Endothelial cell of umbilical vein (primary cell): ENCODE measurements around the gene TAS1R1.

Experiments
- EZH2 ChIP-seq: IDR thresholded peaks from 2 replicates; pipeline ENCODE4 v1.6.1; 2012; ENCODE audit warnings: borderline replicate concordance, low read depth, mild to moderate bottlenecking, moderate library complexity, low read length, inconsistent platforms; ENCODE audit not compliant: severe bottlenecking
- POLR2AphosphoS5 ChIP-seq: IDR thresholded peaks from 2 replicates; pipeline ENCODE4 v1.6.1; 2012; ENCODE audit warnings: low read depth, mild to moderate bottlenecking, control low read depth, low read length, moderate library complexity; ENCODE audit not compliant: insufficient read depth
- TF ChIP-seq, protein P1 (sequence below), 2 donors: IDR thresholded peaks; 1 replicate in 1 of 2; 2 replicates in 1 of 2; pipeline ENCODE4 v1.5.1; 2011; ENCODE audit warnings: low read length in 2 of 2, mild to moderate bottlenecking in 2 of 2, moderate library complexity in 2 of 2, control low read depth in 1 of 2, inconsistent platforms in 1 of 2, low read depth in 1 of 2; ENCODE audit not compliant: insufficient read depth in 1 of 2; ENCODE audit errors: extremely low read depth in 1 of 2

DNA sequence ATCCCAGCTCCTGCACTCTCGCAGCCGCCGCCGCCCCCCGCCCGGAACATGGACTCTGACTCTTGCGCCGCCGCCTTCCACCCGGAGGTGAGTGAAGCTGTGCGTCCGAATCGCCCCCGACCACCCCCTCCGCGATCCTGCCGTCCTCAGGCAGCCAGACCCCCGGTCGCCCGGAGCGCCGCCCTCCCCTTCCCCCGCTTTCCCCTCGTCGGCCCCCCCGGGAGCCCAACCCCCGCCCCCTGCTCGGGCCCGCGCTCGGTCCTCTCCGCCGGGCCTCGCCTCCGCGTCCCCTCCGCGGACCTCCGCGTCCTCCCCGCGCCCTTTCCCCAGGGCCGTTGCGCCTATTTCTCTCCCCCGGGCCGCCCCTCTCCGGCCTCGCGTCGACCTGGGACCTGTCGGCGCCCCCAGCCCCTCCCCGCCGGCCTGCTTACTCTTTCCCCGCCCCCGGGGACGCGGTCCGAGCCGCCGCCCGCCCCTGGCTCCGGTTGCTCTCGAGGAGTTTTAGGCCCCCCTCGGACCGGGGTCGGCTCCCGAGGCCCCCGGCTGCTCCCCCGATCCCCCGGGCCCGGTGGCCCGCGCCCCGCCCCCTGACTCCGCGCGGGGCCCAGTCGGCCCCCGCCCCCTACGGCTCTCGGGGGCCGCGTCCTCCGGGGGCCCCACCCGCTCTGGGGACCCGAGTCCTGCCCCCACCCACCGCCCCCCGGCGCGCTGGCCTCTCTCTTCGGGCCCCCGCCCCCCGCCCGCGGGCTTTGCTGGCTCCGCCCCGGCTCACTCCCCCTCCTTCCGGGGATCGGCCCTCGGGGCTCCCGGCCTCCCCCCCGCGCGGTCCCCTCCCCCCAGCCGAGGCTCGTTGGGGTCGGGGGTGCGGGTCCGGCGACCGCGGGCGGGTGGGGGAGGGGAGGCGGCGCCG is 59.2 kb downstream of the TAS1R1 start:
- TF ChIP-seq, protein P1, sequence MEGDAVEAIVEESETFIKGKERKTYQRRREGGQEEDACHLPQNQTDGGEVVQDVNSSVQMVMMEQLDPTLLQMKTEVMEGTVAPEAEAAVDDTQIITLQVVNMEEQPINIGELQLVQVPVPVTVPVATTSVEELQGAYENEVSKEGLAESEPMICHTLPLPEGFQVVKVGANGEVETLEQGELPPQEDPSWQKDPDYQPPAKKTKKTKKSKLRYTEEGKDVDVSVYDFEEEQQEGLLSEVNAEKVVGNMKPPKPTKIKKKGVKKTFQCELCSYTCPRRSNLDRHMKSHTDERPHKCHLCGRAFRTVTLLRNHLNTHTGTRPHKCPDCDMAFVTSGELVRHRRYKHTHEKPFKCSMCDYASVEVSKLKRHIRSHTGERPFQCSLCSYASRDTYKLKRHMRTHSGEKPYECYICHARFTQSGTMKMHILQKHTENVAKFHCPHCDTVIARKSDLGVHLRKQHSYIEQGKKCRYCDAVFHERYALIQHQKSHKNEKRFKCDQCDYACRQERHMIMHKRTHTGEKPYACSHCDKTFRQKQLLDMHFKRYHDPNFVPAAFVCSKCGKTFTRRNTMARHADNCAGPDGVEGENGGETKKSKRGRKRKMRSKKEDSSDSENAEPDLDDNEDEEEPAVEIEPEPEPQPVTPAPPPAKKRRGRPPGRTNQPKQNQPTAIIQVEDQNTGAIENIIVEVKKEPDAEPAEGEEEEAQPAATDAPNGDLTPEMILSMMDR (IDR thresholded peaks at IDR 0.05; ENCODE audit: extremely low read depth in 1 of 2, insufficient read depth in 1 of 2, low read depth in 1 of 2, low read length in 2 of 2): no peak
- TF ChIP-seq EZH2 (no peak), POLR2AphosphoS5 (no peak)
